Activated naive CD4-positive, alpha-beta T cell treated with Interleukin-2 at 50 U/mL for 16 hours (primary cell): ENCODE results near the gene NRXN3.

Experiments
- DNase-seq: peaks from one replicate; pipeline ENCODE4 v3.0.0-alpha.2; 2020

NRXN3 gene

DNA sequence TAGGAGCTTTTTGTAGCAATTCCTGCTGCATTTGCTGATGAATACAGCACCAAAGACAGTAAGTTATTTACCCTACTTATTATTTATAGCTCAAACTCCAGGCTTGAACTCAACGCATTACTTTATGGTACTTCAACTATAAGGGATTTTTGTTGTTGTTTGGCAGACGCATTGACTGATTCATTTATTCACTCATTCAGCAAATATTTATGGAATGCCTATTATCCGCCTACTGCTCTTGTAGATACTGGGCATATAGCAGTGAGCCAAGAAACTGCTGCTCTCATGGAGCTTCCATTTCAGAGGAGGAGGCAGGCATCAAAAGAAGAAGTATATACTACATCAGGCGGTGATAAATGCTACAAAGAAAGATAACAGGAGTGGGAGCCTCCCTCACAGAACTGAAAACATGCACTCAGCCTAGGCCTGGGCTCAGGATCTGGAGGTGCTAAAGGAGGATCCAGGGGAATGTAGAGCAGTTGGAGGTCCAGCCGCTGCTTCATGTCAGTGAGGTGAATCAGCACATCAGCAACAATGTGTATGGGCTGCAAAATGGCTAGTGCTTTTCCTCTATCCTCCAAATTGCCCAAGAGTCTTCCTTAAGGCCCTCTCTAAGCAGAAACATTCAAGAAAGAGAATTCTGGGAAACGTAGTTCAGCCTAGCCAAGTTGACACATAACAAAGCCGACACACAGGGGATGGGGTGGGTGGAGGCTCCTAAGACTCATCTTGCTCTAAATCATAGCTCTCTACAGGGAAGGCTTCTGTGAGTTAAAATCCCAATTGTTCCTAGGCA is 157.5 kb downstream of the NRXN3 start:
- DNase-seq, result no peak

DNA sequence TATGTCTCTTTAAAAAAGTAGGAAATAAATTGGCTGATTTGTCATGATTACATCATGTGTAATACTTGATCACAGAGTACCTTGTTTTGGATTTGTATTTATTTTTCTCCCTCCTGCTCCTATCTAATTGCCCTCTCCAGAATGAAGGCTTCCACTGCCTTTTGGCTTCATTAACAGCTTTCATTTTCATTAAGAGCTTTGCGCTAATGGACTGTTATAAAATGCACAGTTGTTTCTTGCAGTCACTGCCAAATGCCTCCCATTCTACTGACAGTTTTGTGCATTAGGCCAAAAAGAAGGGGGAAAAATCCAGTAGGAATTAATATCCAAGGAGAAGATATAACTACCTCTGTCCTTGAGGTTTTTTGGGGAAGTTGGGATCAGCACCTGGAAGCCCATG is 159.2 kb downstream of the NRXN3 start:
- no peak for DNase-seq

DNA sequence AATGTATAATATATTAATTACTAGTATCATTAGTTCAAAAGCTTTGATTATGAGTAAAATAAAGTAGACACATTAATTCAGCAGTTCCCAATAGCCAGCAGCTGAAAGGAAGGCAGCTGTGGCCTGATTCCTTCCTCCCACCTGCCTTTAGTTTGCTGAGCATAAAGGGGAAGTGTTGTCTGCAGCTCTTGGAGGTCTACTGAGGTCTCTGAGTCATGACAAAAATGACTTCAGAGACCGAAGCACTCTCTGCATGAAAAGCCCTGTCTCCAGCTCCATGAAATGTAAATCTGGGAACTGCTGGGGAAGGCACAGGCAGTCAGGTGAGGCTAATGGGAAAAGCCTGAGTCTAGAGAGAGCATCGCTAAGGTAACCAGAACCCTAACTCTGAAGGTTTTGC is 165.4 kb downstream of the NRXN3 start:
- no peak for DNase-seq

GRCh38 chr14:78340250-78340649 is 170.1 kb downstream of the NRXN3 start:
- no peak for DNase-seq

- DNase-seq, result no peak
These were observed 171.7 kb downstream of the NRXN3 start for GRCh38 chr14:78341827-78342389.

- no peak for DNase-seq
These were observed 172.7 kb downstream of the NRXN3 start for GRCh38 chr14:78342879-78343278.

DNA sequence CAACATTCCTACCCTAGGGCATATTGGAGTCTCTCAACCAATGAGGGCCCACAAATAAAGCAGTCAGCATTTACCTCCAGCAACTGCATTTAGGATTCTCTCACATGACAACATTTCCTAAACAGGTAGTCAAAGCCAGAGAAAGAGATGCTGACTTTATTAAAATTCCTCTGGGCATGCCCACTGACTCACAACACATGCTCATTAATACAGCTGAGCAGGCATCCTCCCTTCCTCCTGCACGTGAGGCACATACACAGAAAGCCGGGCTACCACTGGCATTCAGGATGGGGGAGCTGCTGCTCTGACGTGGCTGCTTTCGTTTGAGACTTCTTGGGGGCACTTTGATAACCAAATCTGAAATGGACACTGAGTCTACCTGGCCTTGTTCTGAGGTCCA is 174.1 kb downstream of the NRXN3 start:
- no peak for DNase-seq

- DNase-seq, result no peak
These were observed 175.1 kb downstream of the NRXN3 start for GRCh38 chr14:78345131-78345744.

DNA sequence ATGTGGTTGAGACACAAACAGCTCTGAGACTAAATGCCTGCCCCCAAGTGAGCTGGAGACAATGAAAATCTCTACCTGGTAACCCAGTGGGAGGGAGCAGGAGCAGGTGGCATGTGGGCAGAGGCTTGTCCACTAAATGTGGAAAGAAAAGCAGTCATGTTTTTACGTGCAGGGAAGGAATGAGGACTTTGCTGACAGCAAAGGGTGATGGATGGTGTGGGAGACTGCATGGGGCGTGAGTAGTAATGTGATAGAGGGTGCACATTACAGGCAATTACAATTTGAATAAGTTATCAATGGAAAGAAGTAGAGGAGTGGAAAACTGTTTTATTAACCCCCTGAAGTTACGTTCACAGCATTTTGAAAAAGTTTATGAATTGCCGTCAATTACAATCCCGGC is 176.6 kb downstream of the NRXN3 start:
- DNase-seq, result no peak

GRCh38 chr14:78355109-78355508 is 184.9 kb downstream of the NRXN3 start:
- no peak for DNase-seq

DNA sequence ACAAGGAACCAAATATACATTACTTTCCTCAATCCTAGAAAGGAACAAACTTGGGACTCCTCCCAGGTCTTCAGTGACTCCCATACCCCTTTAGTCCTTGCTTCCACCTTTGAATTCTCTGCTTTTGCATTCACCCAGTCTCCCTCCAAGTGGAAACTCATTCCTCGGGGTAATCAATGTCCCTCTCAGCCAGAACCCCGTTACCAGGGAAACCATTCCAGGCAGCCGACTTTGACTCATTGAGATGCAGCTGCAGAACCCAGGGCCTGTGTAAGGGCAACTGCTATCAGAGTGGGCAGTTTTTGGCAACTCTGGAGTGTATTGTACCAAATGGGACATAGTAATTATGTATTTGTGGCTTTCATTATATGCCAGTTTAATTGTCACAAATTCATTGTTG is 186.2 kb downstream of the NRXN3 start:
- DNase-seq, result no peak

GRCh38 chr14:78358591-78358990 is 188.4 kb downstream of the NRXN3 start:
- no peak for DNase-seq

DNA sequence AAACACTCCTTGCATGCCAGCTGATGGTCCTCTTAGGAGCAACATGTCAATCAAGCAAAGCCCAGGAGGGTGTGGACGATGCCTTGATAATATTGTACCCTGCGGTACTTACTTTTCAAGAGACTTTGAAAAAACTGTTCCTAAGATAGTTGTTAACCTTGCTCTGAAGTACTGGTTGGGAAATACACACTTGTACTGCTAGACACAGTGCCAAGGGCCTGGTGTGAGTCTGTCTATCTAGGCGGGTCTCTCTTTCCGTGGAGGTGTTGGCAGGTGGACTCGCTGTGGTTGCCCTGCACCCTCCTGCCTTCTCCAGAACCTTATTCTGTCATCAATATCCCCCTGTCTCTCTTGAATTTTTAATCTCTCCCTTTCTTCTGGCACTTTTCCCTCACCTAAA is 189.4 kb downstream of the NRXN3 start:
- no peak for DNase-seq

- DNase-seq, result no peak
These were observed 192.8 kb downstream of the NRXN3 start for GRCh38 chr14:78363008-78363407.

DNA sequence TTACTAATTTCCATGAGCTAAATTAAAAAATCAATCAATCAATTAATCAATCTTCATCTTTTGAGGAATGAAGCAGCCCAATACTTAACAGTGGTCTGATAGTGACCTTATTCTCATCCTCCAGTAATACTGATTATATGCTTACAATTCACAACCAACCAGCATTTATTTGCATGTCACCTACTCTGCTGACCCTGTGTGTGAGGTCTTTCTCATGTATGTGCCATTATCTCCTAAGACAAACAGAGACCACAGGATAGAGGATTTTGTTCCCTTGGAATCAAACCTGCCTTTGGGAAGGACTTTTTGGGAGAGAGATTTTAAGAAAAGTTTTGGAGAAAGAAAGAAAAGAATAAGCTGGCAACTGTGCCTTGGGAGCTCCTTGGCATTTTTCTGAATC is 197.2 kb downstream of the NRXN3 start:
- DNase-seq, result no peak

DNA sequence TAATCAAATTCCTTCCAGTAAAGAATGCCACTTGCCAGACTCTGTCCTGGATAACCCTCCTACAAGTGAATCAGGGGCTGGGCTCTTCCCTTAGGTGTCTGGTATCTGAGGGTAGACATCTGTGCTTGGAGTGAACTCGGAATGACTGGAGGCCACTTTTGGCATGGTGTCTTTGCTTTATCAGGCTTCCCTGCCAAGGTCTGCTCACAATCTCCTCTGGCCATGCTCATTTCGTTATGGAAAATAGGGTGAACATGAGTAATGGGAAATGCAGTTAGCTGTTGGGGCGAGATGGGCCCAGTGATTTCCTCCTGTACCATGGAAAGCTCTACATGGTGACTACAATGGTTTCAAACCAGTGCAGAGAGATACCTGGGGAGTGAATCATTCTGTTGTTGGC is 212.9 kb downstream of the NRXN3 start:
- no peak for DNase-seq

GRCh38 chr14:78398216-78398615 is 228.0 kb downstream of the NRXN3 start:
- DNase-seq, result no peak

DNA sequence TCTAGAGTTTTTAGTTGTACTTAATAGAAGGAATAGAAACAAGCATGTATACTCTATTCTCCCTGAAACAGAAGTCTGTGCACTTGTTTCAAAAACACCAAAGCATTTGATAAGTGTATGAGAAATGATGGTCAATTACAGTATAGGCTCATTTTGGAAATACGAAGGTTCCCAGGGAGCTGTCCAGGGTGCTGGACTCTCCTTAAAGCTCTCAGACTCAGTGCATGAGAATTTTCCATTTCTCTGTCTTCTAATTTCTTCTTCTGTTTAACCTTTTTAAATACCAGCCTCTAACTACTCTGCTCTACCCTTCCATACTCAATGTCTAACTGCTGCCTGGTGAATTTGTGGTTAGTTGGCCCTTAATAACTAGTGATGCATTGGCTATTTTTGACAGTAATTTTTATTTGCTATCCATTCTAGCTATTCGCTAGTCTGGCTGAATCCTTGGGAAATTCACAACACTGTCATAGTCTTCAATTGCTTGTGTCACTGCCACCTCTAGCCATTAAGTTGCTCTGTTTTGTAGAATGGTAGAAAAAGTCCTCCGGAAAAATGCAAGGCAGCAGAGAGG is 229.2 kb downstream of the NRXN3 start:
- DNase-seq, result no peak

- DNase-seq, result no peak
These were observed 231.7 kb downstream of the NRXN3 start for GRCh38 chr14:78401866-78402265.

- no peak for DNase-seq
These were observed 233.2 kb downstream of the NRXN3 start for GRCh38 chr14:78403278-78403815.

DNA sequence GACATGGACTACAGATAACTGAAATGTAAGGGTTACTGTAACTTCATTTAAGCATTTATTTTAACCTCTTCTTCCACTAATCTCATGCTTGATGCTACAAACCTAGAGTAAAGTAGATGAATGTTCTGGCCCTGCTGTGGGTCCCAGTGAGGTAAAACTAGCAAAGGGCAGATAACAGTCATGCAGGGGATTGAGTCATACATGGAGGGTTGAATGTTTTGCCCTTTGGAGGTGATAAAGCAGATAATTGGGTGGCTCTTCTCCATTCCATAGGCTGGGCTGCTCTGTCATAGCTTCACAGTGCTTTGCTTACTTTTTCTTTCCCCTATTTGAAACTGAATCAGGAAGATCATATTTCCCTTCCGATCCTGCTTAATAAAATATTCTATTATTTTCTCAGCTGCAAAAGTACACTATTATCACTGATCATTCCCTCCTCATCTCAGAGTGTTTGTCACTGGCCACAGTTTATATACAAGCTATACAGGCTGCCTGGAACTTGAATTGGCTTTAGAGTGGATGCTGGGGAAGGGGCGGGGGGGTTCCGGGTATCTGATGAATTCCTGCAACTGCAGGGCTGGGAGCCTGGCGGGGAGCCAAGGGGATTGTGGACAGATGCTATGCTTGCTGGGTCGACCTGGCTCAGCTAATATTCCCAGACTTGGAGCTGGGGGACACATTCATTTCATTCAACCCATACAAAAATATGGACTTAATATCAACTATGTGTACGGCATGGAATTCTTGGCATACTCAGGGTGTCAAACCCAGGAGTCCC is 235.1 kb downstream of the NRXN3 start:
- no peak for DNase-seq

DNA sequence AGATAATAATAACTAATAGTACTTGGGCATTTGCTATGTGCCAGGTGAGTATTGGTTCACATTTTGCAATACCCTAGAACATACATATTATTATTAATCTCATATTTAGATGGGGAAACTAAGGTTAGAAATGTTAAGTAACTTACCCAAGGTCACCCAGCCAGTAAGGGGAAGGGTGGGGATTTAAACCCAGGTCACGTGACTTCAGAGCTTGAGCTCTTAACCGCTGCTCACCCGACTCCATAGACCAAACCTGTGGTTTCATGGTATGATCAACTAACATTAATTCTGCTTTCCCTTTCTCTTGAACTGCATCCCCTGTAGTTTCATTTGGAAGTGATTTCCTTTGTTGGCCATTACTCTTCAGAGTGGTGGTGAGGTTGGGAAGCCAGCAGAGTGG is 242.3 kb downstream of the NRXN3 start:
- no peak for DNase-seq

GRCh38 chr14:78414172-78414571 is 244.0 kb downstream of the NRXN3 start:
- no peak for DNase-seq
